Measurements from ENCODE around the gene BCAS2.
A peak's percentile ranks its signal among the peaks of the same experiment; 100 is the strongest.

Gene BCAS2

GRCh38 chr1:114558544-114558943 lies 22.9 kb downstream of the BCAS2 start:
- DNase-seq (ENCODE audit: low spot score), result peak; percentile 33

- no peak for DNase-seq (ENCODE audit: low spot score)
Measured at GRCh38 chr1:114554577-114554976, 26.8 kb downstream of the BCAS2 start.

GRCh38 chr1:114552106-114552639 lies 29.2 kb downstream of the BCAS2 start:
- DNase-seq (ENCODE audit: low spot score), result no peak

GRCh38 chr1:114551400-114551799 lies 30.0 kb downstream of the BCAS2 start:
- no peak for DNase-seq (ENCODE audit: low spot score)

GRCh38 chr1:114550336-114550735 lies 31.1 kb downstream of the BCAS2 start:
- no peak for DNase-seq (ENCODE audit: low spot score)

GRCh38 chr1:114549137-114549536 lies 32.3 kb downstream of the BCAS2 start:
- no peak for DNase-seq (ENCODE audit: low spot score)

GRCh38 chr1:114547076-114547475 lies 34.3 kb downstream of the BCAS2 start:
- no peak for DNase-seq (ENCODE audit: low spot score)

- DNase-seq (ENCODE audit: low spot score), result no peak
Measured at GRCh38 chr1:114545796-114546195, 35.6 kb downstream of the BCAS2 start.

- DNase-seq (ENCODE audit: low spot score), result no peak
Measured at GRCh38 chr1:114545315-114545714, 36.1 kb downstream of the BCAS2 start.

GRCh38 chr1:114540821-114541220 lies 40.6 kb downstream of the BCAS2 start:
- DNase-seq (ENCODE audit: low spot score), result no peak

GRCh38 chr1:114540272-114540671 lies 41.1 kb downstream of the BCAS2 start:
- DNase-seq (ENCODE audit: low spot score), result no peak

- no peak for DNase-seq (ENCODE audit: low spot score)
Measured at GRCh38 chr1:114536043-114536442, 45.4 kb downstream of the BCAS2 start.

GRCh38 chr1:114535401-114535800 lies 46.0 kb downstream of the BCAS2 start:
- no peak for DNase-seq (ENCODE audit: low spot score)

- DNase-seq (ENCODE audit: low spot score), result no peak
Measured at GRCh38 chr1:114531094-114531493, 50.3 kb downstream of the BCAS2 start.

- DNase-seq (ENCODE audit: low spot score), result no peak
Measured at GRCh38 chr1:114530224-114530623, 51.2 kb downstream of the BCAS2 start.

GRCh38 chr1:114524944-114525343 lies 56.5 kb downstream of the BCAS2 start:
- DNase-seq (ENCODE audit: low spot score), result peak; percentile 7

- DNase-seq (ENCODE audit: low spot score), result no peak
Measured at GRCh38 chr1:114522264-114522575, 59.2 kb downstream of the BCAS2 start.

GRCh38 chr1:114521396-114522263 lies 59.8 kb downstream of the BCAS2 start:
- no peak for DNase-seq (ENCODE audit: low spot score)

Data from SW480 (cell line).